IPS-18c (cell line): Measurements from ENCODE around the gene ATP6AP1.
"Not testable (repeated sequence)": the region's sequence is repeated elsewhere in the genome, so short reads cannot be mapped to it uniquely, and the experiment has no call there.

Source experiments
- H3K4me3 ChIP-seq: 2 replicates; pipeline ENCODE4 v1.7.0; 2013; ENCODE audit warnings: low read depth, mild to moderate bottlenecking, low read length, moderate library complexity; ENCODE audit not compliant: insufficient read depth
- H3K9me3 ChIP-seq: one replicate; pipeline ENCODE4 v1.6.1; 2013; ENCODE audit warnings: mild to moderate bottlenecking, low read length, moderate library complexity; ENCODE audit not compliant: control insufficient read depth, insufficient read depth

ATP6AP1 gene

DNA sequence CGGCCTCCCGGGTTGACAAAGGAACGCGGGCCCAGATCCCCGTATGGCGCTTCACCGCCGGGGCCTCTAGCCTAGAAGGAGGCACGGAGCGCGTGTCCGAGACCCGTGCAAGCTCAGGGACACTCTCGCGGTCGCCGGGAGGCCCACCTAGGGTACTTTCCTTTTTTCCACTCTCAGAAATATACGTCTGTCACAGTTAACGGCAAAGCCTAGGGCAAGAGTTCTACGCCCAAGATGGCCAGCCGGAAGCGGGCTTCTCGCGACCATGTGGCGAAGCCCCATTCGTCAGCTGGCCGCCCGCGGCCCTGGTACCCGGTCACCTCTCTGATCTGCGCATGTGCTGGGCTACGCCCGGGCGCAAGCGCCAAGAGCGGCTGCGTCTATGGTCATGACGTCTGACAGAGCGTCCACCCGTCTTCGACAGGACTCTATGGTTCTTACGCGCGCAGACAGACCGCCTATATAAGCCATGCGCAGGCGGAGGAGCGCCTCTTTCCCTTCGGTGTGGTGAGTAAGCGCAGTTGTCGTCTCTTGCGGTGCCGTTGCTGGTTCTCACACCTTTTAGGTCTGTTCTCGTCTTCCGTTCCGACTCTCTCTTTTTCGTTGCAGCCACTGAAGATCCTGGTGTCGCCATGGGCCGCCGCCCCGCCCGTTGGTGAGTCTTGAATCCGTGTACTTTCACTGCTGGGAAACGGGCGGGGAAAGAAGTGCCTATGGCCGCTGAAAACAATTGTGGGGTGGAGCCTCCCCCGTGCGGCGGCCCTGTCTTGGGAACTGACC is 30.4 kb upstream of the ATP6AP1 start, which contains the start of gene RPL10:
RPL10 (plus strand) TSS at position 490 of the 780 bp plus-strand sequence; CDS start at position 633, 143 bp downstream.
- Histone ChIP-seq H3K4me3 (peak within 1 kb of the TSS; percentile 60), H3K9me3 (peaks cover 8% of the 10 kb centered on the region)

DNA sequence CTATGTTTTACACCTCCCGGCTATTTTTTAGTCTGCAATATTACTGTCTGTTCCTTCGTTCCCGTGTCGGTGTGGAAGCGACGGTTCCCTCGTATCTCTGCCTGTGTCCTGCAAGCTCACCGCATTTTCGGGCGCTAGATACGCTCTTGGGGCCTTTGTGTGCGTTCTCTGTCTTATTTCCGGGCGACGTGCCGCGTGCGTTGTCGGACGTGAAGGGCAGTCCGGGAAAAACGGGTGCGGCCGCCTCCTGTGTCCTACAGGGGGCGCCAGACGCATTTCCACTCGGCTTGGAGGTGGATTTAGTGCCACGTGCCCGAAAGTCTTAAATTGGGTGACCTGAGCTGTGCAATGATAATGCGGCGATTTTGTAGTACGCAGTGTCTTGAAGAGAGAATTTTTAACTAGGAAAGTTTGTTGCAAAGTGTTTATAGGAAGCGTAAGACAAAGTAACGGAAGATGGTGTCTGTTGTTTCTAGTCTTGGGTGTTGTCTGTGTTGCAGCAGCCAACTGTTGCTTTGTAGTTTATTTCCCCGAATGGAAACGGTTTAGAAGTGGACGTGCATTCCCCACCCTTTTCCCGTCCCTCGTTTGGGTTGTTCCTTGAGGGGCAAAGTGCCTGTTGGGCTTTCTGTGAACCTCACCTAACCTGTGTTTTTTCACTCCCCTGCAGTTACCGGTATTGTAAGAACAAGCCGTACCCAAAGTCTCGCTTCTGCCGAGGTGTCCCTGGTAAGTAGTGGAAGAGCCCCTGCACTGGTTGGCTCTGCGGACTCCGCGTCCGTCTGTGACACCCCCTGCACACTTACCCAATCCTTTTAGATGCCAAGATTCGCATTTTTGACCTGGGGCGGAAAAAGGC is 29.6 kb upstream of the ATP6AP1 start:
- Histone ChIP-seq H3K9me3 (peaks cover 8% of the 10 kb centered on the region), H3K4me3 (peak overlapping the region; percentile 55)

DNA sequence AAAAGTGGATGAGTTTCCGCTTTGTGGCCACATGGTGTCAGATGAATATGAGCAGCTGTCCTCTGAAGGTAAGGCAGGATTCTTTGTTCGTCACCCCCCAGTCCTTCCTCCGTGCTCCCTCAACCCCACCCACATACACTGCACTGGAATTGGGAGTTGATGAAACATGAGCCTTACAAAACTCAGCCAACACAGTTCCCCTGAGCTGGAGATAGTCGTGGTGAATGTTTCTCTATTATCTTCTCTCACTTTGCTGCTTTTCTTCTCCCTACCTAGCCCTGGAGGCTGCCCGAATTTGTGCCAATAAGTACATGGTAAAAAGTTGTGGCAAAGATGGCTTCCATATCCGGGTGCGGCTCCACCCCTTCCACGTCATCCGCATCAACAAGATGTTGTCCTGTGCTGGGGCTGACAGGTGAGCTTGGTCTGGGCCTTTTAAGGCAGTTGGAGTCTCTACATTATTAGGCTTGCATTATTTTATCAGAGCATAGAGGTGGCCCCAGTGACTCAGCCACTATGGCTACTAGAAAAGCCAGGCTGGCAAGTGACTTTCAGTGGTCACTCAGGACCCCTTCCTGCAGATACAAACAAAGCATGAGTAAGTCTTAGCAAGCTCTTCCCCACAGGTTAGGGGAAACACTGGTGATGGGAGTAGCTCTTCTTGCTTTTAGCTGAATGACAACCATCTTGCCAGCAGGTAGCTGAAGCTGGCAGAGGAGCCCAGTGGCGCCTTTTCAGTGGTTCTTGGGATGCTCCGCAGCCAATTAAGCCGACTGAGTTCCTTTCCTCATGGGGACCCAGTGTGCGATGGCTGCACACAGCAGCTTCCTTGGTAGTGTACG is 28.7 kb upstream of the ATP6AP1 start:
- Histone ChIP-seq H3K9me3 (peaks cover 10% of the 10 kb centered on the region), H3K4me3 (peak overlapping the region; percentile 55)

DNA sequence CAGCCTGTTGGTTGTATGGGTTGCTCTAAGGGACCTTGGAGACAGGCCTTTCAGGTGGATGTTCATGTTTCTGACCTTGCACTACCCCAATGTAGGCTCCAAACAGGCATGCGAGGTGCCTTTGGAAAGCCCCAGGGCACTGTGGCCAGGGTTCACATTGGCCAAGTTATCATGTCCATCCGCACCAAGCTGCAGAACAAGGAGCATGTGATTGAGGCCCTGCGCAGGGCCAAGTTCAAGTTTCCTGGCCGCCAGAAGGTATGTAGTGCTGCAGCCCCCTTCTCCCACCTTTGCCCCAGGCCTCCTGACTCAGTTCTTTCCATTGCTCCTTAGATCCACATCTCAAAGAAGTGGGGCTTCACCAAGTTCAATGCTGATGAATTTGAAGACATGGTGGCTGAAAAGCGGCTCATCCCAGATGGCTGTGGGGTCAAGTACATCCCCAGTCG is 28.1 kb upstream of the ATP6AP1 start:
- H3K4me3 ChIP-seq = not testable (repeated sequence)
- H3K9me3 ChIP-seq = peaks cover 12% of the 10 kb centered on the region

DNA sequence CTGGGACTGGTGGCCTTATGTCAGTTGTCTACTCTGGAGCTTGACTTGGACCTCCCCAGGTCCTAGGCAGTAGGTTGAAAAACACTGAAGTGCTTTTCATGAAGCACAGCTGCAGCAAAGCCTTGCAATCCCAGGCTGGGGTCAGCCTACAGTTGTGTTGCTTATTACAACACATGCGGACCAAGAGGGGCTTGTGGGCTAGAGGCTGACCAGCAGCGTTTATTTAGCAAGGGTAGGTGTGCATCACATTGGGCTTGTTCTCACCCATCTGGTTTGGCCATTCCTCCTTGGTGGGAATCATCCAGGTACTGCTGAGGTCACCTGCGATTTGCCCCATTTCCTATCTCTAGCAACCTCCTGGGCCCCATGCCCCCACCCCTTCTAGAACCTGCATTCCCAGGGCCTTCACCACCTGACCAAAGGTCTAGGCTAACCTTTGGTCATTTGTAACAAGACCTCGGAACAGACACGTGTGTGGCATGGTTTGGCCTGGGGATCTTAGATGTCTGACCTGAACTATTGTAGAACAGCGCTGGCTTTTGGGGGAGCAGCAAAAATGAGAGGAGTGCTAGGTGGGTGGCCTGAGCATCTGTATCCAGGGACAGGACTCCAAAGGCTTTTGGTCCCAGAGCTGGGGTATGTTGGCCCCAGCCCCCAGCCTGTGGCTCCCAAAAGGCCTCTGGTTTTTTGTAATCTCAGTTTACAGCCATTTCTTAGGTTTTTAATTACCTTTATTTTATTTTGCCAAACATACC is 27.3 kb upstream of the ATP6AP1 start:
- Histone ChIP-seq H3K4me3 (no peak overlapping the region), H3K9me3 (peaks cover 13% of the 10 kb centered on the region)

DNA sequence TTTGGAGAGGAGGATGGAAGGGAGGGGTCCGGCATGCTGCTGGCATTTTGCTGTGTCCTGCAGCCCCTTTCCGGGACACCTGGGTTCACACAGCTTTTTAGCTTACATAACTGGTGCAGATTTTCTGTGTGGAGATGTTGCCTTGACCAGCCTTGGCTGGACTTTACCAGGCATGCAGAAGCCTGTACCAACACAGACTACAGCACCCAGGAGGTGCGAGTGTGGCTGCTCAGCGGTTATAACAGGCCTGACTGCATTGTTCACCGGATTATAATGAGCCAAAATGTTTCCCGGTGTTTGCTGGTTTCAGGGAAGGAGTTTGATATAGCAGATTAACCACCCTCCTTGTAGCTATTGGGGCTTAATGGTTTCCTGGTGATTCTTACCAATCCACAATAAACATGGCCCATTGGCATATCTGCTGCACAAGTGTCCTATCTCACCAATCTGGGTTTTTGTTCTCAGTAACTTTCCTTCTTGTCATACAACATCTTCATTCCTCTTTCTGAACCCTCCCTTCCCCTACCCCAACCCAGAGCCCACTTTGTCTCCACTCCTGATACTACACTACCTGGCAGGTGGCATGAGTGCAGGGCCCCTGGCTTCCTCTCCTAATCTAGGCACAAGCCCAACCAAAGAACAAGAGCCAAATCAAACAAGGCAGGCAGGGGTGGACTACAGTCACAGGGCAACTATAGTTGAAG is 26.4 kb upstream of the ATP6AP1 start:
- H3K9me3 ChIP-seq = peaks cover 16% of the 10 kb centered on the region
- H3K4me3 ChIP-seq = no peak overlapping the region

DNA sequence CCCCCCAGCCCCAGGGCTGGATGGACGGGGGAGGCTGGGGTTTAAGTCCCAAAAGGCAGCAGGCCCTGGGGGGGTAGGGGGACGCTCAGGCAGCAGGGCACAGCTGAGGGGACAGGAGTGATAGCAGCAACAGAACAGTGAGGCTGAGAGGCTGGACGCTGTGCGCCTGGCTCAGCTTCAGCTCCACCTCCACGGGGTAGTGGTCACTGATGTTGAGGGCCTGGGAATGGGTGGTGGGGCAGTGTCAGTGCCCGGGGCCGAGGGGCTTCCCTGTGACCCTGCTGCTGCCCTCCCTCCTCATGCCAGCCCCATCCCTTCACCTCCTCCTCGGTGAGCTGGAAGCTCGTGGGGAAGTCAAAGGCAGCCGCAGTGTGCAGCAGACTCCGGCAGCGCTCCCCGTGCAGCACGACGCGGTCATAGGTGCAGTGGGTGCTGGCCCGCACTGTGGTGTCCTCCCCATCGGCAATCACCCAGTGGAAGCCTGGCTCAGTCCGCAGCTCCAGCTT is 25.8 kb upstream of the ATP6AP1 start:
- H3K4me3 ChIP-seq = no peak overlapping the region
- peaks cover 13% of the 10 kb centered on the region for H3K9me3 ChIP-seq

DNA sequence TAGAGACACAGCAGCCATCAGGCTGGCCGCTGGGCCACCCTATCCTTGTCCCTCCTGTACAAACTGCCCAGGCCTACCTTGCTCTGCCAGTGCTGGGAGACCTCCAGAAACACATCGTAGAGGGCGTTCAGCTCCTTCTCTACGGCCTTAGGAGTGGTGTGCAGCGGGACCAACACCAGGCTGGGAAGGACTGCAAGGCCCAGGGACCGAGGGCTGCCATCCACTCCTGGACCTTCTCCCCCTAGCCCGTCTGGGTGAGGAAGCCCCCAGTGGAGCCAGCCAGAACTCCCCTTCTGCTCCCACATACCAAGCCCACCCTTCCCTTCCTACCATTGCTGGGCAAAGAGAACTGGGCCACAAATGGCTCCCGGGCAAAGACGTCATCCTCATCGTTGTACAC is 25.3 kb upstream of the ATP6AP1 start:
- Histone ChIP-seq H3K4me3 (no peak overlapping the region), H3K9me3 (peaks cover 11% of the 10 kb centered on the region)

DNA sequence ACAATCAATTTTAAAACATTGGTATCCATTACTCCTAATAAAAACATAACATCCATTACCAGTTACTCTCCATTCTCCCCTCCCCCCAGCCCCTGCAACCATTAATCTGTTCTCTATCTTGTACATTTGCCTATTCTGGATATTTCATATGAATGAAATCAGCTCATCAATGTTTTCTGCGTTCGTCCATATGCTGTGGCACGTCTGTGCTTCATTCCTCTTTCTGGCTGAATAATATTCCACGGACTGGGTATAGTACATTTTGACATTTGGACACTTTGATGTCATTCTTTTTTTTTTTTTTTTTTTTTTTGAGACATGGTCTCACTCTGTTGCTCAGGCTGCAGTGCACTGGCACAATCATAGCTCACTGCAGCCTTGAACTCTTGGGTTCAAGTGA is 24.6 kb upstream of the ATP6AP1 start:
- Histone ChIP-seq H3K9me3 (peaks cover 12% of the 10 kb centered on the region), H3K4me3 (no peak overlapping the region)

DNA sequence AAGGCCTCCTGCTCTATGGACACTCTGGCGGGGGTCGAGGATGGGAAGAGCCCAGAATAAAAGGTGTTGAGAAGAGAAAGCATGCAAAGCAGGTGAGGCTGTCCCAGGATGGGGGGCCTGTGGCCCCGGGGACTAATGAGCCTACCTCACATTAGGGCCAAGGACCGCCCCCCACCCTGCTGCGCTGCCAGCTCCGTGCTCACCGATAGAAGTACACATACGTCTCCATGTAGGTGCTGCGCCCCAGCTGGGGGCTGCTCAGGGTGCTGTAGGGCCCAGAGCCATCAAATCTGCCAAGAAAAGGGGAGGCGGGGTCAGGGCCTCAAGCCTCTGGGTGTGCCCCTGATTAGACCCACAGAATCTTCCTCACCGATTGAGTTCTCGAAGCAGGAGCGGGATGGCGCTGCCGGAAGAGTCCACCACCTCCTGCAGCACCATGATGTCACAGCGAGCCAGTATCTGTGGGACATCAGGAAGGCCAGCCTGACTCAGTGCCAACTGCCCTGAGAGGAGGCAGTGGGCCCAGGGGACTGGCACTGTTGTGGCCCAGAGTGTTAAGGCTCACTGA is 23.8 kb upstream of the ATP6AP1 start:
- Histone ChIP-seq H3K4me3 (no peak overlapping the region), H3K9me3 (peaks cover 14% of the 10 kb centered on the region)

DNA sequence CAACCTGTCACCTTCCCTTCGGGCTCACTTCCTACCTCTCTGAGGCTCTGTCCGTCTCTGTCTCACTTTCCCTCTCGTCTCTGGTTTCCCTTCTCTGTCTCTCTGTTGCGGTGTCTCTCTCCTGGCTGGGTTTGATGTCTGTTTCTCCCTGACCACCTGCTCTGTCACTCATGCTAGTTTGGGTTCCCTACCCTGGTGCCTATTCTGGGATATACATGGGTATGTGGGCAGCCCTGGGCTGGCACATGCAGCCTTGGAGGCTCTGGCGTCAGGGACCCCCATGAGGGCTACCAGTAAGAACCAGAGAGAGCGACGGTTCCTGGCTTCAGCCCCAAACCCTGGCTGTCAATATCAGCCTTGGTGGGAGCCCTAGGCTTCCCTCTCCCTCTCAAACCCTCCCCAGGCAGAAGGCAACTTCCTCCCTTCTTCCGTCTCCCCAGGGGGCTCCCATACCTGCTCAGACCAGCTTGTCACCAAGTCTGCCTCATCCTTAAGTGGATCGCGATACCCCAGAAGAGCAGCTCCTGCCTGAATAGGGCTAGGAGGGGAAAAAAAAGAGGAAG is 19.7 kb upstream of the ATP6AP1 start:
- Histone ChIP-seq H3K9me3 (peaks cover 18% of the 10 kb centered on the region), H3K4me3 (peak overlapping the region; percentile 38)

DNA sequence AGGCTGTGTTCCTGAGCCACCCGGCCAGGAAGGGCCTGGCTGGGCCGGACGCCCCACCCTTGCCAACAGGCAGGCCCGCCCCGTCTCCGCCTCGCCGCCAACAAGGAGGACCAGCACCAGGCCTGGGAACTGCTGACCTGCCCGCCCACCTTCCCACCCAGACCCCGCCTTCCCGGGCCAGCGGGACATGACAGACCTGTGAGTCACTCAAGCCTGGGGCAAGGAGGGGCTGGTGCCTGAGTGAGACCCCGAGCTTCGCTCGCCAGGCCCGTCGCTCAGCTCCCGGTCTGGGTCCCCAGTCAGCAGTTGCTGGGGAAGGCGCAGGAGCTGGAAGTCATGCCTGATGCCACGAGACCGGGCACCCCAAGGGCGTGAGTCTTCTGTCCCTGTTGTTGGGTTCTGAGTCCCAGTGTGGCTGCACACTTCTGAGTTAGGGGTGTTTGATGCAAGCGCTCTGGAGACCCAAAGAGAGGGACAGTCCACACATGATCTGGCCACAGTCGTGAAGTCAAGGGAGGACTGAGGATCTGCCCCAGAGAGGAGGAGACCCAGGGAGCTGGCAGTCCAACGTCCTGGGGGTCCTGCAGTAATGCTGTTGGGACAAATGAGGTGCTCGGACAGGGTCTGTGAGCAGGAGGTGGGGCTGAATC is 19.1 kb upstream of the ATP6AP1 start, which contains the start of gene DNASE1L1:
DNASE1L1 (minus strand) TSS at position 33 of the 650 bp plus-strand sequence. CDS start 3,686 bp downstream, outside the sequence.
- peak within 1 kb of the TSS; percentile 38 for H3K4me3 ChIP-seq
- H3K9me3 ChIP-seq = peaks cover 17% of the 10 kb centered on the region

DNA sequence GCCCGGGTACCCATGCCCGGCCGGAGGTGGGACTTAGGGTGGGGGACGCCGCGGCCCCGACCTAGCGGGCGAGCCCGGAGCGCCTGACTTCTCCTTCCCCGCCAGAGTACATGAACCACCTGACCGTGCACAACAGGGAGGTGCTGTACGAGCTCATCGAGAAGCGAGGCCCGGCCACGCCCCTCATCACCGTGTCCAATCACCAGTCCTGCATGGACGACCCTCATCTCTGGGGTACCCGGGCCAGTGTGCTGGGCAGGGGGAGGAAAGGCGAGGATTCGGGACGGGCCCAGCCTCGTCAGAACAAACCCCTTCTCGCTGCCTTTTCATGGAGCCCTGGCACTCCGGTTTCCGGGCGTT is 16.5 kb upstream of the ATP6AP1 start:
- Histone ChIP-seq H3K9me3 (peaks cover 15% of the 10 kb centered on the region), H3K4me3 (peak overlapping the region; percentile 79)

DNA sequence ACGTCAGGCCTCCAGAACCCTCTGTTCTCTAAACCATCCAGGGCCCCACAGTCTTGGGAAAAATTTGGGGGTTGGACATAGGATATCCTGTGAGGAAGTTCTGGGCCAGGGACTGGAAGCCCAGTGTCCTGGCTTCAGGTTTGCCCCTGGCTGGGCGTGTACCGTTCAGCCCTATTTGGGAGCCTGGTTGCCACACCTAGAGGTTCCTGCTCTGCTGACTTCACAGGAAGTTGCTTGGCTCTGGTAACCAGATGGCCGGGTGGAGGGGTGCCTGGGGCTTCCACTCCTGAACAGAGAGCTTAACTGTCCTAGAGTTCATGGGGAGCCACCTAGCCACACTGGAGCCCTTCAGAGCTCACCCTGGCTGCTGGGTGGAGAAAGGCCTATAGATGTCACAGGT is 16.0 kb upstream of the ATP6AP1 start:
- peaks cover 18% of the 10 kb centered on the region for H3K9me3 ChIP-seq
- H3K4me3 ChIP-seq = peak overlapping the region; percentile 79; the same call in 1 of the 2 replicates

DNA sequence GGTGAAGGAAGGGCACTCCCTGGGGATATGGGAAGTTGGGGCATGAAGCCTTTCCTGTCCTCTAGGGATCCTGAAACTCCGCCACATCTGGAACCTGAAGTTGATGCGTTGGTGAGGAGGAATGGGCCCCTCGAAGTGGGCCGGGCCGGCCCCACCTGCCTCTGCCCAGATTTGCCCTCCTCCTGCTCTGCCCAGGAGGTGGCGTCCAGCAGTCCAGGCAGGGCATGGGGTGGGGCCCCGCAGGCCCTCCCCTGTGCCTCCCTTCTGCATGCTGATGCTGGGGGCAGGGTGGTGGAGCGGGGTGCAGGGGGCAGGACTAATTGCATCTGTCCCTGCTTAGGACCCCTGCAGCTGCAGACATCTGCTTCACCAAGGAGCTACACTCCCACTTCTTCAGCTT is 15.3 kb upstream of the ATP6AP1 start:
- Histone ChIP-seq H3K9me3 (peaks cover 18% of the 10 kb centered on the region), H3K4me3 (no peak overlapping the region; the same call in 1 of the 2 replicates)
